ENCODE measurements around the gene GVQW3. TPM values are rescaled to one million over a fixed set of nuclear protein-coding genes. Genes with fewer than 3 reads are reported as not detected.
A peak's percentile ranks its signal among the peaks of the same experiment; 100 is the strongest.

Gene GVQW3
- total and polyA plus RNA-seq, 2 of the 13 experiments (the other 11 are each of a cell fraction or from before 2014, with no cell fraction given): 5.0 to 5.6 TPM

DNA sequence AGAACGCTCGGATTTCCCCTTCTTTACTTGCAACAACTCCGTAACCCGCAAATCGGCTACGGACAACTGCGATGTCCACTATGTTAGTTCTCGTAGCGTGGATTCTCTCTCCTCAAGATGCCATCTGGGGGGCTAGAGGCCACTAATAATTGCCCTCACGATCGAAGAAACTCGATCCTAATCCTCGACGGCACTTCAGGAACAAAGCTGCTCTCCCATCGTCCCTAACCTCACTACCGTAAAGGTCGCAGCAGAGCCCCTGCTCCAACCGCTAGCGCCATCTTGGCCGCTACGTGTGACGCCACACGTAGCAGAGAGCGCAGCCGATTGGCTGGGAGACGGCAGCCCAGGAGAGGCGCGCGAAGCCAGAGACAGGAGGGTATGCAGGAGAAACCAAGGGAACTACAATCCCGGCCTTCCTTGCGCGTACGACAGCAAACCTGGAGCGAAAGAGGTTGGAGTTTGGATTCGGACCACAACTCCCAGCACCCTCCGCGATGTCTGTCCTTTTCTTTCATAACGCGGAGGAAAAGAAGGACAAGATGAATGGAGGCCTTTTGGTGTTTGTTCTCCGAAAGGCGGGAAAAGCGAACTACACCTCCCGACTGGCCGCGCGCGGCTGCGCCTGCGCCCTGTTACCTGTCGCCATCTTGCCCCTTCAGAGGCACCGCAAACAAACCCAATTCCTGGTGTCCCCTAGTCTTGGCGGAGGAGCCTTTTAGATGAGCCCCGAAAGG lies 63.4 kb downstream of the GVQW3 start, which contains the start of gene EMSY (continued):
- peak; percentile 88; the same call in 1 of the 2 replicates for TF ChIP-seq ZNF749 (CRISPR knock-in tag; IDR thresholded peaks at IDR 0.05; ENCODE audit: borderline replicate concordance)
- peak; percentile 97 for TF ChIP-seq ZNF143 (CRISPR knock-in tag; IDR thresholded peaks at IDR 0.05)
- TF ChIP-seq DR1 (CRISPR knock-in tag; IDR thresholded peaks at IDR 0.05): peak; percentile 70; the same call in 1 of the 2 replicates
- TF ChIP-seq CREM (IDR thresholded peaks at IDR 0.05): peak; percentile 98
- no peak for TF ChIP-seq CREM (CRISPR knock-in tag; IDR thresholded peaks at IDR 0.05)
- peak; percentile 57 for TF ChIP-seq RARA (CRISPR knock-in tag; IDR thresholded peaks at IDR 0.05)
- peak; percentile 86 for TF ChIP-seq REPIN1 (CRISPR knock-in tag; IDR thresholded peaks at IDR 0.05; ENCODE audit: borderline replicate concordance, low read depth)
- no peak; the same call in none of the 2 replicates for TF ChIP-seq ZMAT3 (CRISPR knock-in tag; conservative IDR thresholded peaks at IDR 0.05)
- no peak for TF ChIP-seq SMARCE1 (IDR thresholded peaks at IDR 0.05; ENCODE audit: borderline replicate concordance)
- TF ChIP-seq IKZF1 (IDR thresholded peaks at IDR 0.05): no peak
- TF ChIP-seq, protein P1, sequence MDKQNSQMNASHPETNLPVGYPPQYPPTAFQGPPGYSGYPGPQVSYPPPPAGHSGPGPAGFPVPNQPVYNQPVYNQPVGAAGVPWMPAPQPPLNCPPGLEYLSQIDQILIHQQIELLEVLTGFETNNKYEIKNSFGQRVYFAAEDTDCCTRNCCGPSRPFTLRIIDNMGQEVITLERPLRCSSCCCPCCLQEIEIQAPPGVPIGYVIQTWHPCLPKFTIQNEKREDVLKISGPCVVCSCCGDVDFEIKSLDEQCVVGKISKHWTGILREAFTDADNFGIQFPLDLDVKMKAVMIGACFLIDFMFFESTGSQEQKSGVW (CRISPR knock-in tag; IDR thresholded peaks at IDR 0.05; ENCODE audit: borderline replicate concordance): no peak
- TF ChIP-seq CREBL2 (CRISPR knock-in tag; IDR thresholded peaks at IDR 0.05; ENCODE audit: borderline replicate concordance): no peak
- TF ChIP-seq HOMEZ (CRISPR knock-in tag; IDR thresholded peaks at IDR 0.05; ENCODE audit: low read depth): peak; percentile 25; the same call in 1 of the 2 replicates
- no peak for TF ChIP-seq ONECUT2 (CRISPR knock-in tag; IDR thresholded peaks at IDR 0.05)
- no peak for TF ChIP-seq ZBED4 (CRISPR knock-in tag; IDR thresholded peaks at IDR 0.05; ENCODE audit: borderline replicate concordance)
- peak; percentile 57; the same call in 1 of the 2 replicates for TF ChIP-seq ZNF160 (CRISPR knock-in tag; IDR thresholded peaks at IDR 0.05)
- TF ChIP-seq SRY (CRISPR knock-in tag; IDR thresholded peaks at IDR 0.05): 0 out of 2 replicates have a peak, but pooled peaks have one; percentile 27
- no peak for TF ChIP-seq ATF7 (IDR thresholded peaks at IDR 0.05)
- TF ChIP-seq ATF7 (CRISPR knock-in tag; IDR thresholded peaks at IDR 0.05): no peak
- TF ChIP-seq, protein P2, sequence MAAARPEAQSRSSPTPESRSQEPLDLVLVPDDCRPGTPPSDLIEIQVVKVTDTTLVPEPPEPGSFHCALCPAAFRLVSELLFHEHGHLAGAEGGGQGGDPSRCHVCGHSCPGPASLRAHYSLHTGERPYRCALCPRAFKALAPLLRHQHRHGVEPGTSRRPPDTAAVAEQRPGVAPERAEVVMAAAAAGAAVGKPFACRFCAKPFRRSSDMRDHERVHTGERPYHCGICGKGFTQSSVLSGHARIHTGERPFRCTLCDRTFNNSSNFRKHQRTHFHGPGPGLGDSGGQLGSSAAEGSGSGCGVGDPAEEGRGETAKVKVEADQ (CRISPR knock-in tag; IDR thresholded peaks at IDR 0.05; ENCODE audit: borderline replicate concordance): peak; percentile 56
- peak; percentile 81 for TF ChIP-seq RBFOX2 (IDR thresholded peaks at IDR 0.05; ENCODE audit: low read depth, low read length)
- peak; percentile 77; the same call in 1 of the 2 replicates for TF ChIP-seq BORCS8-MEF2B (CRISPR knock-in tag; IDR thresholded peaks at IDR 0.05)
- 0 out of 2 replicates have a peak, but pooled peaks have one; percentile 35 for TF ChIP-seq ZBTB1 (CRISPR knock-in tag; IDR thresholded peaks at IDR 0.05; ENCODE audit: borderline replicate concordance)
- TF ChIP-seq PAWR (CRISPR knock-in tag; IDR thresholded peaks at IDR 0.05; ENCODE audit: borderline replicate concordance): no peak
